Effector CD4-positive, alpha-beta T cell (primary cell): ENCODE results near the gene KRT1.

Experiments used
- DNase-seq: peaks from one replicate; pipeline ENCODE4 v3.0.0-alpha.2; 2020

Gene KRT1

DNA sequence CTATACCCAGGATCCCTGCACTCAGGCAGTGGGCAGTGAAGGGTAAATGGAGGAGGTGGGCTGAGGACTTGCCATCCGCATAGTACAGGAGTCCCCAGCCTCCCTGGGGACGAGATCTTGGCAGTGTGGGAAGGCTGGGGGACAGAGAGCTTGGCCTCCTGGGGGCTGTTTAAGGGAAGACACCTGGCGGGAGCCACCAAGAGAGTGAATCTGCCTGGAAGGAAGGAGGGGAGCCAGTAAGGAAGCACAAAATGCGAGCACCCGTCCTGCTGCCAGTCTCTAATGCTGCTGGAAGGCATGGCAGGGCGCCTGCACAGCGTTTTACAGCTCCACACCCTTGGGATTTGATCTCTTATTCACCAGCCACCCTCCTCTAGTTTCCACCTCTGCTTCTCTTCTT, 20.8 kb downstream of the KRT1 start:
- no peak for DNase-seq

DNA sequence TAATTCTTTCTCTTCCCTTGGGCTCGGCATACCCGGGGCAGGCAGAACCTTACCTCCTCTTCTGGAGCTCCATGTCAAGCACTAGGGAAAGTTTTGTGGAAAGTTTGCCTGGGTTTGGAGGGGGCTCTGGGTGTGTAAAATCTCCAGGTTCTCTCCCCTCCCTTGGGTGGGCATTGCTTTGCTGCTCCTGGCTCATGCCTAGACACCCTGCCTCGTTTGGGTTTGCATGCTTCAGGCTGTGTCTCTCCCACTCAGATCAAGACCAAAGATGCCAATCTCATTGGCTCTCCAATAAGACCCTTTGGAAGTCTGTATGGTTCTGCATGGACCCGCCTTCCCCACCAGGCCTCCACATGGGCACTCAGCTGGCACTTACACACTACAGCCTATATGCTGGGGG, 22.0 kb downstream of the KRT1 start:
- DNase-seq: no peak

DNA sequence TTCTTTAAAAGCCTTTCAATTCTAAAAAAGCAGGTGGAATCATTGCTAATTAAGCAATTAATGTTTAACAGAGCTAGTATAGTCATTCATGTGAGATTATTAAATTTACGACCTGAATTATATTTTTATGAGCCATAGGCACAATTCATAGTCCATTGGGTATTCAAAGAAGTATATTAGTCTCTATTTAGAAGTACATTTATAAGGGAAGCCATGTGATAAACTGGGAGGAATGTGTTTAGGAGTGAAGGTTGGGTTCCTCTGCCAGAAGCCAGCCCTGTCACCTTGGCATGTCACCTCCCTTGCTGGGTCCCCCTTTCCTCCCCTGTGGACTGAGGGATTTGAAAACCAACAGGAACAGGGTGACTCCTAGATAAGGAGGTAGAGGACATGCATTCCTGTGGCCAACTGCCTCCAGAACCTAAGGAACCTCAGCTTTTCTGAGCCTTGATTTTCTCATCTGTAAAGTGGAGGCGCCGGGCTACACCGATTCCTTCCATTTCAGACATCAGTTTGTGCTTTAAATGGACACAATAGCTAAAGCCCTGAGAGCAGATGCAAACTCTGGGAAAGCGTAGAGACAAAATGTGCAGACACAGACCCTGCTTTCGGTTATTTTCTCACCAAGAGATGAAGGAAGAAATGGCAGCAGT, 22.8 kb downstream of the KRT1 start:
- DNase-seq: no peak

DNA sequence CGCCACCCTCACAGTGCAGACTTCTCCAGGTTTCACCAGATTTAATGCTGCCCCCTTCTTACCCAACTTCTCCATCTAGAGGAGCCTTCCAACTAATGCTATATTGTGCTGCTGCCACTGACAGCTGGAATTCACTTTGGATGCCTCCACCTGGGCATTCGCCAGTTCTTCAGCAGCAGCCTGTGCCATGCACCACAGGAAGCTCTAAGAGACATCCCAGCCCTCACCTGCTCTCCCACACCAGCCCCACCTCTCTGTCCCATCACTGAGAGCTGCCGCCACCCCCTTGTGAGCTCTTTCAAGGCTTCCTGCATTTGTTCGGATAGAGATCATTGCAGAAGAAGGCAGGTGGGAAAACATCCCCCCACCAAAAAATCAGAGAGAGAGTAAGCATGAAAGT, 23.6 kb downstream of the KRT1 start:
- DNase-seq: no peak

DNA sequence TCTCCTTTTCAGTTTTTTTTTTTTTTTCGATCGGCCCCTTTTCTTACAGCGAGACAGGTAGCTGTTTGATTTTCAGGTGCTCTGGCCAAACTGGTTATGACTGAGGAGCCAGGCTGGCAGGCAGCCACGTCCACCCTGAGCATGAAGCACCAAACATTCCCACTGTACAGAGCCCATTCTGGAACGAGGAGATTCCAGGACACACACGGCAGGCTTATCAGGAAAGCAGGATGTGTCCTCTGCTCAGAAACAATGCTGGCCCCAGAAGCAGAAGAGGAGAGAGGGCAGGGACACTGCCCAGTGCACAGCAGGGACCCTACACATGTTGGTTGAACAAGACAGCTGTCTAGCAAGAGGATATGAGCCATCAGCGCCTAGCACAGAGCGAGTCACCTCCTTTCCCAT, 24.5 kb downstream of the KRT1 start:
- DNase-seq: no peak

DNA sequence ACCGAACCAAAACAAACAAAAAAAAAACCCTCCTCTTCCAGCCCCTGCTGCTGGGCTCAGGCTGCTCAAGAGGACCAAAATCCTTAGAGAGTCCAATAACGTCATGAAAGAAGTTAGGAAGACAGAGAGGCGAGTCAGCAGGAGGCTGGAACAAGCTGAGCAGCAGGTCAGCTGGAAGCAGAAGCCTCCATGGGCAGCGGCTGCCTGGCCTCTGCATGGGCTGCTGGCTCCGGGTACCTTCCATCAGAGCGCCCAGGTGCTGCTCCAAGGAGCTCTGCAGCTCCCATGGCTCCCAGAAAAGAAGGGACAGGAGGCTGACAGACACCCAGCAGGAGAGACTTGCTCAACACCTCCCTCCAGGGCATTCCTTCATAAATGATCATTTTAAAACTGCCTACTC, 25.0 kb downstream of the KRT1 start:
- DNase-seq: no peak

DNA sequence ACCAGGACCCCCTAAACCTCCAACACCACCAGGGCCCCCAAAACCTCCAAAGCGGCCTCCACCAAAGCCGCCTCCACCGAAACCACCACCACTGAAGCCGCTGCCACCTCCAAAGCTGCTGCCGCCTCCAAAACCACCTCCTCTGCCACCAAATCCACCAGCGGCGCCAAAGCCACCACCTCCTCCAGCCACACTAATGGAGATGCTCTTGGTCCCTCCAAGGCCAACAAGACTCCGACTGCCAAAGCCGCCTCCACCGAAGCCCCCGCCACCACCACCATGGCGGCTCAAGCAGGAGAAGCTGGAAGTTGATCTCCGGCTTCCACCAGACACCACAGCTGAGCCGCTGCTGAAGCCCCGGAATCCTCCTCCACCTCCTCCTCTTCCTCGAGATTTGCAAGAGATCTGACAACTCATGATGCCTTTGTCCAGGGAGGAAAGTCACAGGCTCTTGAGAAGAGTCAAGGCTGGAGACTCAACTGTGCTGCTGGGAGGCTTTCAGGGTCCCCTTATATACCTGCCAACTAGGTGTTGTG, 28.4 kb downstream of the KRT1 start, which contains the start of gene KRT2:
TSS of gene KRT2 (minus strand) at position 486 of the 536 bp plus-strand sequence. CDS start at position 417, 69 bp downstream.
- no peak for DNase-seq

DNA sequence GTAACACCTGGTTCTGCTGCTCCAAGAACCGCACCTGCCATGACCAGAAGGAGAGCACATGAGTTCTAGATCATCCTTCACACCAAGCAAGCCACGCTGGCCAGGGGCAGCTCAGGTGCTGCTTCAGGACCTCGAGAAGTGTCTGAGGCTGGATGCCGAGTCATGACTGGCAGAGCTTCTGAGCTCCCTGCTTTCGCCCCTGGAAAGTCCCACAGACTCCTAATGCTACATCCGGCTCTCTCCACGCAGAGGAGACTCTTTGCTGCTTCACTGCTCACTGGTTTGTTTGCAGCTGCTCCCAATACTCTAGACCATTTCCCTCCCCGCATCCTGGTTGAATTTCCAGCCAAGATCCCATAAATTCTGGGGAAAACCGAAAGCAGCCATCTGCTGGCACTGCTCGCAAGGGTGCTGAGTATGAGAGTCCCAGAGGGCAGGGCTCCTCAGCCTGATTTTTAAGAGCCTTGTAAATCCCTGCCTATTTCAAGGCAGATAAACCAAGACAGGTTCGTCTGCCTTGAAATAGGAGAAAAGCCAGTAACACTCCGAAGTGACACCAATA, 29.6 kb downstream of the KRT1 start:
- no peak for DNase-seq

DNA sequence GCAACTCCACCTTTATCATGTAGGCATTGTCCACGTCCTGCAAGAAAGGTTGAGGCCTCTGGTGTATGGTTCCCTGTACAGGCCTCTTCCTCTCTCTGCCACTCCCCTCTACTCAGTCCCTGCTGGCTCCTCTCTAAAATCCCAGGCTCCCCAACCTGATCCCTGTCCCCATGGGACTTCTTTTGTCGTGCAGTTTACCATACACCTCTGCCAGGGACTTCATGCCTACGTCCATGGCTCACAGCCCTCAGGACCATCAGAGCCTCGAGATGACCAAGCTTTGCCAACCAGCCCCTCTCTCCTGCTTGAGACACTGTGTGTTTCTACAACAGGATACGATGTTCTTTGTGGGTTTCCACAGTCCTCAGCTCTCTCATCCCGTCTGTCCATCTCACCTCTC, 31.1 kb downstream of the KRT1 start:
- no peak for DNase-seq

DNA sequence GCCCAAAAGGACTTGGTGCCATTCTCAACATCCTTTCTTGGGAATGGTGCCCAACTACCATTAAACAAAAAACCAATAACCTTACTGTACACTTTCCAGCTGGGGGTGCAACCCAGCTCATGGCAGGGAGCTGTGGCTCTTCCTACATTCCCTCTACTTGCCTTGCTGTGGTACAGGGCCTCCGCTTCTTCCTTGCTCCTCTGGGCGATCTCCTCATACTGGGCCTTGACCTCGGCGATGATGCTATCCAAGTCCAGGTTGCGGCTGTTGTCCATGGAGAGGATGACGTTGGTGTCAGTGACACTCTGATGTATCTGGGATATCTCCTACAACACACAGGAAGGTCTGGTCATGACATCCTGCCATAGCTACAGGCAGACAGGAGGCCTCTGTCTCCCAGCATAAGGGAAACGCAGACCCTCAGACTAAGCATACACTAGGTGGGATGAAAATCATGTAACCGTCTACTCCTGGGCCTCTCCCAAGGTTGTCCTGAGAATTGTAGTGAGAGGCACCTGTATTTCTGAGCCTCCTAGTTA, 32.1 kb downstream of the KRT1 start:
- DNase-seq: no peak

DNA sequence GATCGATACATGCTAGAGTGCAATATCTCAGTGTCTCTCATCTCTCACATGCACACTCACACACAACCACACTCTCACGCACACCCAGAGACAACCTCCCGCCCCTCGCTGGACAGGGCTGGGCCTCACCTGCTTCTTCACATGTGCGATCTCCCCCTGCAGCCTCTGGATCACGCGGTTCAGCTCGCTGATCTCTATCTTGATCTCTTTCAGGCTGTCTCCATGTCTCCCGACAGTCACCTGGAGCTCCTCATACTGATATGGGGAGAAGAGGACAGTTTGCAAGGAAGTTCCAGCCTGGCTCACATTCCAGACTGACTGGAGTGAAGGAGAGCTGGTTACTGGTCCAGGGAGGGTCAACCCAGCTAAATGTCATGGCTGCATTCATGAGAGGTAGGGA, 32.6 kb downstream of the KRT1 start:
- no peak for DNase-seq

DNA sequence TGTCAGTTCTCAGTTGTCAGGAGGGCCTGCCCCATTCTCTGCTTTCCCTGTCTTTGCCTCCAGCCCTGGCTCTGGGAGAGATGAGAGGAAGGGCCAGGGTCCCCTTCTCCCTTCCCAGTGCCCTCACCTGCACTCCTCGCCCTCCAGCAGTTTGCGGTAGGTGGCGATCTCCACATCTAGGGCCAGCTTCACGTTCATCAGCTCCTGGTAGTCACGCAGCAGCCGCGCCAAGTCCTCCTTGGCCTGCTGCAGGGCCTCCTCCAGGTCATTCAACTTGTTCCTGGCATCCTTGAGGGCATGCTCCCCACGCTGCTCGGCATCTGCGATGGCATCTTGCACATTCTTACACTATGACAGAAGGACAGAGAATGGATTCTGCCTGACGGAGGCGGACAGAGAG, 33.6 kb downstream of the KRT1 start:
- no peak for DNase-seq

DNA sequence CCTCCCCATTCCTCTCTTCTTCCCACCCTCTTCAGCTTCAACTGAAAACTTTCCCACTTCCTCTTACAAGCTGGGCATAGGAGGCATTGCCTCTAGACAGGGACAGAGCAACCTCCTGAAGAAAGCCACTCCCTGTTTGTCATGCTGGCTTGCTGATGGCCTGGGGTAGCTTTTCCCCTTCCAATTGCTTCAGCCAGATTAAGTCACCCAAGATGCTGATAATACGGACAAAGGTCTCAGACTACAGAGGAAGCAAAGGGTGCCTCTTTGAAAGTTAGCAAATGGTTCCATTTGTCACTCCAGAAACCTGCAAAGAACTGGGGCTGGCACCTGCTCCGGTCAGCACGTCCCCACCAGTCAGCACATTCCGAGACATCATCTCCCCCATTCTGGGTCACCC, 34.2 kb downstream of the KRT1 start:
- no peak for DNase-seq

DNA sequence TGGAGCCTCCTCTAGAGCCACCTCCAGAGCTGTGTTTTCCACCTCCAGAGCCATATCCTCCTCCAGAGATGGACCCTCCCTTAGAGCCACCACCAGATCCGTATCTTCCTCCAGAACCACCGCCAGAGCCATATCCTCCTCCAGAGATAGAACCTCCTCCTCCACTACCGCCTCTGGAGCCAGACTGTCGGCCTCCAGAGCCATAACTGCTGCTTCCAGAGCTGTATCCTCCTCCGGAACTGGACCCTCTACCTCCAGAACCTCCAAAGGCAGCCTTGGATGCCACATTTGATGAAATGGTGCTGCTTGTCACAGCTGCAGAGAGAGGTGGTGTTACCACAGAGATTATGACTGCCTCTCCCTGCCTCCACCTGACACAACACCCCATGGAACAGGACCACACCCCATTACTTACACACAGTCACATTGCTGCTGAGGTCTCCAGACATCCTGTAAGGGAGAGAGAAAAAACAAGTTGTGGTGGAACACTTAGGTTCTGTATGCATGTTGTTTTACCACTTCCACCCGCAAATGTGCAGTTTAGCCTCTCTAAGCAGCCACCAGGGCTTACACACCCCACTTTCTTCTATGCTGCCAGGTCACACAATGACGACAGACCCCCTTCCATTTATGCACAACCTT, 35.0 kb downstream of the KRT1 start:
- peak; percentile 9 for DNase-seq

DNA sequence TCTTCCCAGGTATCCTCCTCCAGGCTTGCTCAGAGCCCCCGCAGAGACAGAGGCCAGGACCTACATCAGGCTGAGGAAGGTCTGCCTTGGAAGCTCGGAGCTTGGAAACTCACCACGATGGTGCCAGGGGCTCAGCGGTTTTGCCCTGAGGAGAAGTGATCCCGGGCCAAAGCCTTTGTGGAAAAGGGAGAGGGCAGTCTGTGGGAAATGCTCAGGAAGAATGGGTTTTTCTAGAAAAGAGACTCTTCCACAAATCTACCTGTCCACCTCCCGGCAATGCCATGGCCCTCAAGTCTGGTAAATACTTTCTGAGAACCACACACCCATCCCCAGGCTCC, 36.2 kb downstream of the KRT1 start:
- DNase-seq: no peak

DNA sequence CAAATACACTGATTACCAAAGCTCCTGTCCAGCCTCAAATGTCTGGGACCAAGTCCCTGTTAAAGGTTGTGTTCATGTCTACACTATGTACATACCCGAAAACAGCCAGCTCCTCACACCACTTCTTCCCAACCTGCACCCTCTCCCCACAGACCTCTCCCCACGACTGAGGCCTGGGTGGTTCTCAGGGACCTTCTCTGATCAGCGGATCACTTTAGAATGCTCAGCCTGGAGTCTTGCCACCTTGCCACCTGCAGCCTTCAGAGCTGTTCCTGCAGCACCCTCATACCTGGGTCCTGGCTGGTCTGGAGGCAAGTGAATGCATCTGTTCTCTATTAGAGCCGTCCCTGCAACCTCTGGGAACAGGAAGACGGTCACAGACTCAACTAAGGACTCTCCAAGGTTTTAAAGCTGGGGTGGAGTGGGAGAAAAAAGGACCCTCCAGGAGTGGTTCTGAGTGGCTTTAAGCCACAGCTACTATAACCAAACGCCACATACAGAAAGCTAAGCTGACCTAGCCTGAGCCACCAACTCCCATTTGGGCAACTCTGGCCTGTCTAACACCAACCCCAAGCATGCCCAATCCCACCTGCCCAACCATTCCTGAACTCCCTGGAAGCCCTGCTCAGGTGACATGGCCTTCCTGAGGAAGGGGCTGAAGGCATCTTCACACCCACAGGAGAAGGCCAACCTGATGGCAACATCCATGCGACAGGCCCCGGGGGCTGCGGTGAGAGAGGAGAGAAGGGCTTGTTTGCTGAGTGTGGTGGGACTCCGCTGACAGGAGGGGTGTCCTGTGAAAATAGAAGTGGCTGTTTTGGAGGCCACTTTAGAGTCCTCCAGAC, 36.8 kb downstream of the KRT1 start:
- DNase-seq: no peak

DNA sequence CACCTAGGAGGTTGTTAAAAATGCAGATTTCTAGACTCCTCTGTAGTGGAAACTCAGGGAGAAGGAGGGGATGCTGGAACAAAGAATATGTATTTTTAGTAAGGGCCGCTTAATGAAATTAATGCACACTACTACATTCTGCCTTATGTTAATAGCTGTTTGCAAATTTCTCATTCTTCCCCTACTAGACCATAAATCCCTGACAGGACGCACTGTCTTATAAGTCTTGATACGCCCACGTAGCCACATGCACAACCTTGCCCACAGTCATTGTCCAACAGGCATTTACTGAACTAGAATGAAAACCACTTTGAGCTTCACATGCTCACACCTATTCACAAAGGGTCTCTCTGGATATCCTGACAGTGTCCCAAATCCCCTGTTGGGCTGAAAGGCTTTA, 38.7 kb downstream of the KRT1 start:
- no peak for DNase-seq

DNA sequence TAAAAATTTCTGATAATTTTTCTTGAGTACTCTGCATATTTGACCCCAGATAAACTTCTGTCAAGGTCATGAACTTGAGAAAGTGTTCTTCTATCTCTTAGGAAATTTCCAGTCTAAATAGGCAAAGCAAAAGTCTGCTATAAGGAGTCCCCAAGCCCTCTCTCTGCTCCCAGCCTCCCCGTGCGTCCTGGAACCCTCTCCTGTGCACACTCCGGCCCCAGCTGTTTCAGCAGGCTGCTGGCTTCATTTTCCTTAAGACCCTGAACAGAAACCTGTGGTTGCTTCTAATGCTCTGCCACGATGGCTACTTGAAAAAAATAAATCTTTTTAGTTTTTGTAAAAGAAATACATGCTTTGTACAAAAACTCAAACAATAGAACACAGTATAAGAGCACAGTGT, 42.9 kb downstream of the KRT1 start:
- DNase-seq: no peak

DNA sequence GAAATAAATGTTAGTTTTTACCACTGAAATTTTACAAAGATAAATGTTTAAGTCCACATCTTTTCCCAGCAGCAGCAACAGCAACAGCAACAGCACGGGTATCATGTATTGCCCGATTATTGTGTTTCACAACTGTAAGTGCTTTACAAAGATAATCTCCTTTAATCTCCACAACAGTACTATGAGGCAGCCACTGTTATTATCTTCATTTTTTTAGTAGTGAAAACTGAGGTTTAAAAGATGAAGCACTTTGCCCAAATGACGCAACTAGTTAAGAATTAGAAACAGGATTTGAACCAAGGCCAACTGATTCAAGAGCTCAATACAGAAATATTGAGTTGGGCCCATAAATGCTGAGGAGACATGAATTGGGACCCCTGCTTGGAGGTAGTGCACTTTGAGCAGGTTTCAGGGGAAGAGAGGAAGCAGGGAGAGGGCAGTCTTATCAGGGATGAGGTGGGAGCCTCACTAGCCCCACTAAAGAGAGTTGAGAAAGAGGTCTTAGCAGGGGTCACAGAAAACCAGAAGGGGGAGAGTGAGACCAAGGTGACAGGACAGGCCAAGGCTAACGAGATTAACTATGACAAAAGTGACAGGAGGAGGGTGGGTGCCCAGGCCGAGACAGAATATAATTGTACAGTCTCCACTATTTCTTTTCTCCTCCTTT, 43.5 kb downstream of the KRT1 start:
- no peak for DNase-seq

DNA sequence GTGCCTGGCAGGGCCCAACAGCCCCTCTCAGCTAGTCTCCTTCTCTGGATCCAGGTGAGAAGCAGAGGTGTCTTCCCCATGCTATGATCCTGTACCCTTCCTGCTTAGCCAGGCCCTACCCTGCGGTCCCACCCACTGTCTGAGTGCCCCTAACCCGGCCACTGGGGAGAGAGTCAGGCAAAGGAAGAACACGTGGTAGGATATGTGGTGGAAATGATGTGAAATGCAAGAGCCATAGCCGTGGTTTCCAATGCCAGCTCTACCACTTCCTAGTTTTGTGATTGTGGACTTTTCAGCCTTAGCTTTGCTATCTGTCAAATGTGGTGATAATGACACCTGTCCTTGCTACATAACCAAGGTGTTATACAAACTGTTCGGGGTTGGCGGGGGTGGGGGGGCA, 44.0 kb downstream of the KRT1 start:
- DNase-seq: no peak

DNA sequence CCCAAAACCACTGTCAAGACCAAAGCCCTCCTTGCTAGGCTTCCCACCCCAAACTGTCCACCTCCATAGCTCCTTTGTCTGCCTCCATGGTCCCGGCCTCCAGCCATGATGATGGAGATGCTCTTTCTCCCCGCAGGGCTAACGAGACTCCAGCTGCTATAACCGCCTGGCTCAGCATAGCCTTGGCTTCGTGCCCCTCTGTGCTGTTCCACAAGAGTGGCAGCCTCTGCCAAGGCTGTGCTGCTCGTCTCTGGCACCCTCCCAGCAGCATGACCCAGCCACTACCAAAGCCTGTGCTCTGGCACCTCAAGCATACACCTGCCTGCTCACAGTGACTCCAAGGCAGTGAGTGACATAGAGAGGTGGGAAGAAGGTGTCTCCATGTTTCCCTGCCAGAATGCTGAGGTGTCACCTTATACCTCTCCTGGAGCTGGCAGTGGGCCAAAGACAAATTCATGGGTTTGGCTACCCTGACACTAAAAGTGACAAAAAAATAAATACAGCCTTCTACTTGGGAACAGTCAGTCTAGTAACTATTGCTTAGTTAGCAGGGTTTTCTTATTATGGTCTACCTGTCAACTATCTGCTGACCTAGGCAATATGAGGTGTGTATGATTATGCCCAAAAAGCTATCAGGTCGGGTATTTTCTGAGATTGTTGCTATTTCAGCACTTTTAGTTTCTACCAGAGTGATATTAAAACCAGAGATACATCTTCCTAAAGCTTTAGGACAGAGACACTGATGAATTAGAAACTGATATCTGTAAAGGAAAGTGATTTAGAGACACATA, 45.7 kb downstream of the KRT1 start:
- DNase-seq: no peak

DNA sequence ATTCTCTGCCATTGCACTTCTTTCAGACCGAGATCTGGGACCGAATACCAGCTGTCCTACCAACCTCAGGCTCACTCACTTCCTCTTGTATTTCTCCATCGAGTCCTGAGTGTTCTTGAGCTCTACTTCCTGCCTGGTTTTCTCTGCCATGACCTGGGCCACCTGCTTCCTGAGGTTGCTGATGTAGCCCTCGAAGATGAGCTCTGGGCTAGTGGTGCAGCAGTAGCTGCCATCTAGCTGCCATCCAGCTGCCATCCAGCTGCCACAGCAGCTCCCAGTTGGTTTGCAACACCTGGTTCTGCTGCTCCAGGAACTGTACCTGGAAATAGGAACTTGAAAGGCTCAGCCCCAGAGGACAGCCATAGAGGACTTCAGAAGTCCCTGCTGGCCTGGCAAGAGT, 46.8 kb downstream of the KRT1 start:
- no peak for DNase-seq
